Measurements from ENCODE around the gene SPR.

SPR gene

DNA sequence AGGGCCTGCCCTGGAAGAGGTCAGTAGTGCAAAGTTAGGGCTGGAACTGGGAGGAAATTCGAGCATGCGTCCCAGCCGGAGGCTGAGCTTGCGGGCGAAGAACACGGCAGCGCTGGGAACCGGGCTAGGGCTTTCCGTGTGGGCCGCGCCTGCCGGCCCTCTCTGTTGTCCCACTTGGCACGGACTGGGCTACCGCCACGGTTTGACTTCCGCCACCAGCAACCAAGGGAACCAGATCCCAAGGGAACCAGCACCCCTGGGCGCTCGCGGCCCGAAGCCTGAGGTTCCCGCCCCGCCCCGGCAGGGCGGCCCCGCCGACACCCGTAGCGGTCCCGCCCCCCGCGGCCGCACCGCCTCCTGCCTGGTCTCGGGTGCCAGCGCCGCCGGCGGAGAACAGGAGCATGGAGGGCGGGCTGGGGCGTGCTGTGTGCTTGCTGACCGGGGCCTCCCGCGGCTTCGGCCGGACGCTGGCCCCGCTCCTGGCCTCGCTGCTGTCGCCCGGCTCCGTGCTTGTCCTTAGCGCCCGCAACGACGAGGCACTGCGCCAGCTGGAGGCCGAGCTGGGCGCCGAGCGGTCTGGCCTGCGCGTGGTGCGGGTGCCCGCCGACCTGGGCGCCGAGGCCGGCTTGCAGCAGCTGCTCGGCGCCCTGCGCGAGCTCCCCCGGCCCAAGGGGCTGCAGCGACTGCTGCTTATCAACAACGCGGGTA, at the start of gene SPR:
TSS of gene SPR (plus strand) at position 377 of the 708 bp plus-strand sequence. CDS start at position 402, 25 bp downstream.
- no peak for DNase-seq (ENCODE audit: low read depth in 2 of 2)

DNA sequence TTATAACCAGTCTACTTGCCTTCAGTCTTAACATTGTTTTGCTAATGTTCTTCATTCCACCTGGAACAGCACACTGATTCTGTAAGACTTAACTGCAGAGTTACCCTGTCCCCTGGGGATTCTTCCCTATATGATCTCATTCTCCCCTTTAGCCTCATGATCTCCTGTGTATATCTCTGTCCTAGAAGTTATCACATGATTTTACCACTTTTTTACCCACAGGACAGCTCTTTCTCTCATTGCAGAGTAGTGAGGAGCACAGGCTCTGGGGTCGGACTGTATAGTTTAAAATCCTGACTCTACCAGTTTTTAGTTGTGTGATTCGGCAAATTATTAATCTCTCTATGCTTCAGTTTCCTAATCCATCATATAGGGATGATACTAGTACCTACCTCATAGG, 47.1 kb upstream of the SPR start:
- DNase-seq (ENCODE audit: low read depth in 2 of 2) = no peak

DNA sequence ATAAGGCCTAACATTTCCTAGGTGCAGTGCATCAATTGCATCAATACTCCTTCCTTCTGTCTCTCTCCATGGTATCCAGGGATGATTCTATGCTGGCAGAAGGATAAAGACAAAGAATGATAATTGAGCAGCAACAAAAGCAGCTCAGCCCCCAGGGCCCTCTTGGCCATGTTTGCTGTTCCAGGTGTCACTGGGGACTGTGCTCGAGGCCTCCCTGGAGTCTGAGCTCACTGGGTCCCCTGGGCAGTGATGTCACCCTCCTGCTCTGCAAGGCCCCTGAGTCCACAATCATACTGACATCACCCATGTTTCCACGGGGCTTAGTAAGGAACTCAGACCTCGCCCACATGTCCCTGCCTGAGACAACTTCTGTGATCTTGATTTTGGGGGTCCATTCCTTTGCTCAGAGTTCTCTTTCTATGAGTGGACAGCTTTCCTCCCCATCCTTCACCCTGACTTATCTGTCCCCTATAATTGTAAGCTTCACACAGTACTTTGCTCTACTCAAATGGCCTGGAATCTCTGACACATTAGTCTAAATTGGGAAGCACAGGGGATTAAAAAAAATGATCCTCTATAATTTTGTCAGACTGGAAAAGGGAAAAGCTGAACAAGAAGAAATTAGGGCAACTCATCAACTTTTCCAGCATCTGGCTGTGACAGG, 45.6 kb upstream of the SPR start:
- no peak for DNase-seq (ENCODE audit: low read depth in 2 of 2)

DNA sequence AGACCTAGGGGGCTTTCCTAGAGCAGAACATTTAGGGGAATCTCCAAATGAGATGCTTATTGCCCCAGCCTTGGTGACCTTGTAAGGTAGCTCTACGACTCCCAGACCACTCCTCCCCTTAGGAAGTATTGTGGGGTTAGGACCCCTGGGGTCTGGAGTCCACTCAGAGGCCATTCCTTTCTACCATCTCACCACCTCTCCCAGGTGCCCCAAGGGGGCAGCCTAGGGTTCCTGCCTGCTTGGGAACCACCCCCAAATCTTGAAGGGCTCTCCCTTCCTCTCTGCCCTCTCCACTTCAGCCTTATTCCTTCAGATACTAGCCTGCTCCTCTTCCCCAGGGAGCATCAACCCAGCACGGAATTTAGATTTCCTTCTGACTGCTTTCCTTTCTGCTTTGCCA, 43.9 kb upstream of the SPR start:
- DNase-seq (ENCODE audit: low read depth in 2 of 2) = no peak

DNA sequence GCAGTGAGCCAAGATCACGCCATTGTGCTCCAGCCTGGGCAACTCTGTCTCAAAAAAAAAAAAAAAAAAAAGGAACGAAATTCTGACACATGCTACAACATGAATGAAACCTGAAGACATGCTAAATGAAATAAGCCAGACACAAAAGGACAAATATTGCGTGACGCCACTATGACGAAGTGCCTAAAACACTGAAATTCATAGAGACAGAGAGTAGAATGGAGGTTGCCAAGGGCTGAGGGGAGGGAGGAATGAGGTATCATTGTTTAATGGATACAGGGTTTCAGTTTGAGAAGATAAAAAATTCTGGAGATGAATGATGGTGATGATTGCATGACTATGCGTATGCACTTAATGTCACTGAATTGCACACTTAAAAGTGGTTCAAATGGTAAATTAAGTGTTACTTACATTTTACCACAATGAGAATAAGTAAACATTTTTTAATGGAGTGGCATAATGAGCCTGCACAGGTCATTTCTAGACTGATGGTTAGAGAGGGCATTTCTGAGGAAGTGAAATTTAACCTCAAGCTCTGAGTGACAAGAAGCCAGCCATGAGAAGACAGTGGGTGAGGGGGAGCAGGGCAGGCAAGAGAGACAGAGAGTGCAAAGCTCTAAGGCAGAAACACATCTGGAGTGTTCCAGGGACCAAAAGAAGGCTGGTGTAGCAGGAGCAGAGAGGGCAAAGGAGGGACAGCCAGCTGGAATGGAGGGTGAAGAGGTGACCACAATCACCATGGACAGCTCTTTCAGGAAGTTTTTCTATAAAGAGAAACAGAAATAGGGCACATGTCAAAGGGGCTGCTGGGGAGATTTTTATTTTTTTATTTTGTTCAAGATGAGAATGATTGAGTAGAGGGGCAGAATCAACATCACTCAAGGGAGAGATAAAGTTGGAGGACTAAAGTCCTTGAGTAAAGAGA, 40.8 kb upstream of the SPR start:
- DNase-seq (ENCODE audit: low read depth in 2 of 2) = no peak

DNA sequence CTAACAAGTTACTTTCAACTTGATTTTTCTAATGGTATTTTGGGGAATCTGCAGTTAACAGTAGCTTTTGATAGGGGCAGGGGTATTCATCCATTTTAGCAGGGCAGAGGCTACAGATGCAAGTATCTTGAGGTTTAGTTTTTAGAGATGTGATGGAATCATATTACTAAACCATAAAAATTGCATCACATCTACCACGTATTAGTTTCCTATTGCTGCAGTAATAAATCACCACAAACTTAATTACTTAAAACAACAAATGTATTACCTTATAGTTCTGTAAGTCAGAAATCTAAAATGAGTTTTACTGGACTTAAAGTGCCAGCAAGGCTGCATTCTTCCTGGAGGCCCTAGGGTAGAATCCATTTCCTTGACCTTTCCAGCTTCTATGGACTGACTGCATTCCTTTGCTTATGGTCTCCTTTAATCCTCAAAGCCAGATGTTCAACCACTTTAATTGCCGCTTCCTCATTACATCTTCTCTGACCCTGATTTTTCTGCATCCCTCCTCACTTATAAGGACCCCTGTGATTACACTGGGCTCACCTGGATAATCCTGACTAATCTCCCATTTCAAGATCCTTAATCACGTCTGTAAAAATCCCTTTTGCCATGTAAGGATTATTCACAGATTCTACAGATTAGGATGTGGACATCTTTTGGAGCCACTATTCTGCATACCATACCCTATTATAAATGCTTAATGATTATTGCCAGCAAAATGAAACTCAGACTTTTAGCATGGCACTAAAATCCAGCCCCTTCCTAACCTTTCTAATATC, 39.5 kb upstream of the SPR start:
- no peak for DNase-seq (ENCODE audit: low read depth in 2 of 2)

DNA sequence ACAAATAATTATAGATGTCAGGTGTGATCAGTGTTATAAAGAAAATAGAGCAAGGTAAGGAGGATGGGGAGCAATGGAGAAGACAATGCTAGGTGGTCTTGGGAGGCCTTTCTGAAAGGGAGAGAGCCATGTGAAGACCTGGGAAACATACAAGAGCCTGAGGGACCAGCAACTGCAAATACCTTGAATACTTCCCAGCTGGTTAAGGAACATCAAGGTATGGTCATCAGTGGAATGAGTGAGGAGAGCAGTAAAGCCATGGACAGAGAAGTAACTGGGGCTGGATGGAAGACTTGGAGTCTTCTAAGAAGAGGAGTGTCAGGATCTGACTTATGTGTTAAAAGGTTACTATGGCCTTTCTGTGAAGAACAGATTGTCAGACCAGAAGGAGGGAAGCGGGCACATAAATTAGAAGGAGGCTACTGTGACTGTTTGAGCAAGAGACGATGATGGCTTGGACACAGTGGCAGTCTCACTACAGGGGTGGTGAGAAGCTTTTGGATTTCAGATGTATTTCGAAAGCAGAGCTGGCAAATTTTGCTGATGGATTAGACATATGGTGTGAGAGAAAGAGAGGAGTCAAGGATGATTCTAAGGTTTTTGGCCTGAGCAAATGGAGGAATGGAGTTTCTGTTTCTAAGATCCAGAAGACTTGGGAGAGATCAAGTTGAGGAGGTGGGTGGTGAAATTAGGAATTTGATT, 38.6 kb upstream of the SPR start:
- no peak for DNase-seq (ENCODE audit: low read depth in 2 of 2)

DNA sequence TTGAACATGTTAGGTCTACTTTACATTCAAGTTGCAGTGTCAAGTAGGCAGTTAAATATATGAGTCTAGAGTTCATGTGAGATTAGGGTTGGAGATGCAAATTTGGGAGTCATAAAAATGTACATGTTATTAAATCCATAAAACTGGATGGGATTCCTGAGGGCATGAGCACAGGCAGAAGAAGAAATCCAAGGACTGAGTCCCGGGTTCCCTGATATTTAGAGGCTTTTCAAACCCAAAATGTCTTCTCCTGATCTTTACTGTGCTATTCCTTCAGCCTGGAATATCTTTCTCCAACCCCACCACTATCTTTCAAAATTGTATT, 38.1 kb upstream of the SPR start:
- DNase-seq (ENCODE audit: low read depth in 2 of 2) = no peak

DNA sequence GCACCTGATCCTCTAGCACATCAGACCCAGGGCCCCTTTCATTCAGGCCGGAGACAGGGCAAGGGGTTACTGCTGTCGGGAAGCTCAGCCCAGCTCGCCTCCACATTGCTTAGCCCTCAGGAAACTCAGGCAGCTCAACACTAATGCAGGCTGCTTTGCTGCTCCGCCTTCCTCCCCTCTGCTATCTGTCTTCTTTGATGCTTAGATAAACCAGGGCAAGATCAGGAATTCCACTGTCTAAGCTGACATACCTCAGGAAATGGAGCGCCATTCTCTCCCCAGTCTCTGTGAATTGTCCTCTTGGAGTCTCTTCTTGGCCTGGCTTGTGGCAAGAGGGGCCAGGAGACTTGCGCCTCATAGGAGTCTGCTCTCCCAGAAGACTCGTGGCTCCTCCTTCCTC, 35.9 kb upstream of the SPR start:
- no peak for DNase-seq (ENCODE audit: low read depth in 2 of 2)

DNA sequence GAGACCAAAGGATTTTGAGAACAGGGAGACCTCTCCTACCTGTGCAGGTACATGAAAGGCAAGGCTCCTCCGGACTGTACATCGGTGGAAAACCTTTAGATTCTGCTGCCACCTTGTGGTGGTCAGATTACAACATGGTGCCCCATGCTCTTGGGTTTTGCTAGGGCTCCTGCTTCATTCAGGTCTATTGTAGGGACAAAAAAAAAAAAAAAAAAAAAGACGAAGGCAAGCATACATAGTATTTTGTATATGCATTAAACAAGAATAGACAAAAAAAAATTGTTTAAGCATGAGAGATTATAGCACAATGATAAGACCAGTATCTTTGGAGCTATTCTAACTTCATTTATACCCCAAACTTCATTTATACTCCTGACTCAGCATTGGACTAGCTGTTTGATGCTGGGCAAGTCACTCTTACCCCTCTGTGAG, 27.4 kb upstream of the SPR start:
- peak; percentile 14 to 37 for DNase-seq (ENCODE audit: low read depth in 2 of 2)

DNA sequence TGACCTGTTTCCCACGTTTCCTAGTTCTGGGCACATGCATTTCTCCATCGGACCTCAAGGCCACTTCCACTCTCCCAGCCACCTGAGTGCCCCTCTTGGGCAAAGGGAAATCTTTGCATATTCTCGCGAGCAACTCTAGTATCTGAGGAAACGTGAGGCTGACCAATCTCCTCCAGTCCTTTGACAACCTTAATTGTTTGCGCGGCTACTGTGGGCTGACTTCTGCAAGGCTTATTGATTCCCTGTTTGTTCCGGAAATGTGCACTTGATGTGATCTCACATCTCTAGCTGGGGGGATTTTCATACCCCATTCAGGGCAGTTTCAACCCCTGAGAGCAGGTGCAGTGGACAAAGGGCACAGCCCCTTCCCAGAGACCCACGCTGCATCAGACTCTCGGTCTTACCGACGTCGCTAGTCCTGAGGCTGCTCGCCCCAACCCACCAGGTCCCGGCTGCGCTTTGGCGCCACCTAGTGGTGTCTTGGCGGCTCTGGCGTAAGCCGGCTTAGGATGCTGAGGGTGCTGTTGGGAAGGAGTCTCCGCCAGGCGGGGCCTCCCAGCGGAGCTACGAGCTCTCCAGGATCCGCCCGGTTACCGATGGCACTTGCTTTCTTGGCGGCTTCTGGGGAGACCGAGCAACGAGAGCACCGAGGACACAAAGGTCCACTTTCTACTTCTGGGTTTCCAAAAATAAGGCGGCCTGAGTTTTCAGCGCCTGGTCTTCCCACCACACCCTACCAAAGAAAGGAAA, 24.8 kb upstream of the SPR start:
- peak; percentile 67 to 75 for DNase-seq (ENCODE audit: low read depth in 2 of 2)

DNA sequence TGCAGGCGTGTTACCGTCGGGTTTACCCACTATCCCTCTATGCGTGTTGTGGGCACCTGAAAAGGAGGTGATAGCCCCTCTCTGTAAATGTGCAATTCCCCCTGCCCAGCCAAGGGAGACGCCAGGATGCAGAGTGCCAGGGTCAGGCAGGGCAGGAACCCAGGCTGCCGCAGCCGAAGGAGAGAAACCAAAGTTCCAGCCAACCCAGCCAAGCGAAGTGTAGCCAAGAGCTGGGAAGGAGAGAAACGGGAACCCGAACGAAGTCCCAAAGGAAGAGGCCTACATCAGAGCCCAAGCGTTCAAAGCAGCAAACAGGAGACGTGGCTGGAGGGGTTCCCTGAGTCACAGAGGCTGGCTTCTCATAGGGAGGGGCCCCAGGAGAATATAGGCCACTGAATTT, 24.2 kb upstream of the SPR start:
- no peak for DNase-seq (ENCODE audit: low read depth in 2 of 2)

DNA sequence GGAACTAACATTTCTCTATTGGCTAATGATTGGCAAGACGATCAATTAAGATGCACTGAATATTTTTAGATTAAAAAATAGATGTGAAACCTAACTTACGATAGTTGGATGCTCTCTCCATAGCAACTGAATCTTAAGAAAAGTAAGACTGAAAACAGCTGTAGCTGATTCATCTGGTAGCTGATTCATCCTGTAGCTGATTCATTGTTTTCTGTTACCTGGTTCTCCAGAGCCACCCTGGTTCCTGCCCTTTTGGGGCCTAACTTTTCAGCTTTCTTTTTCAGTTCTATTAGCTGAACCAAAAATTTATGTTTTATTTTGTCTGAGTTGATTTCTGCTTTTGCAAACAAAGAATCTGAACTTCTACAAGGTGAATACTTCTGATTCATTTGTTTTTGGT, 22.7 kb upstream of the SPR start:
- DNase-seq (ENCODE audit: low read depth in 2 of 2) = no peak

DNA sequence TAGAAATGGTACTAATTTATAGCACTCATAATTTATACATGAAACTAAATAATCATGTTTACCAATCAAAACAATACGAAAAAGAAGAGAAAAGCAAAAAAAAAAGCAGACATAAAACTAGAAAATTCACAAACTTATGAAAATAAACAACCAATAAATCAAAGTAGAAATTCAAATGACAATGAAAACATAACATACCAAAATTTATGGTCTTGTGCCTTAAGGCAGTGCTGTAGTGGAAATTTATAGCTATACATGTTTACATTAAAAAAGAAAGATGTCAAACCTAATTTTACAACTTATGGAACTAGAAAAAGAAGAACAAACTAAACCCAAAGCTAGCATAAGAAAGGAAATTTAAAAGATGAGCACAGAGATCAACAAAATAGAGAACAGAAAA, 16.1 kb upstream of the SPR start:
- no peak for DNase-seq (ENCODE audit: low read depth in 2 of 2)

DNA sequence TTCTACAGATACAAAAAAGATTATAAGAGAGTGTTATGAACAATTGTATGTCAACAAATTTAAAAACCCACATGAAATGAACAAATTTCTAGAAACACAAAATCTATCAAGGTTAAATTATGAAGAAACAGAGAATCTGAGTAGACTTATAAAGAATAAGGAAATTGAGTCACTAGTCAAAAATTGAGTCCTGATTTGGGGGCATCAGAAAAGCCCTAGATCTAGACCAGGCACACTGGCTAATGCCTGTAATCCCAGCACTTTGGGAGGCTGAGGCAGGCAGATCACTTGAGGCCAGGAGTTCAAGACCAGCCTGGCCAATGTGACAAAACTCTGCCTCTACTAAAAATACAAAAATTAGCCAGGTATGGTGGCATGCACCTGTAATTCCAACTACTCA, 15.3 kb upstream of the SPR start:
- DNase-seq (ENCODE audit: low read depth in 2 of 2) = no peak

DNA sequence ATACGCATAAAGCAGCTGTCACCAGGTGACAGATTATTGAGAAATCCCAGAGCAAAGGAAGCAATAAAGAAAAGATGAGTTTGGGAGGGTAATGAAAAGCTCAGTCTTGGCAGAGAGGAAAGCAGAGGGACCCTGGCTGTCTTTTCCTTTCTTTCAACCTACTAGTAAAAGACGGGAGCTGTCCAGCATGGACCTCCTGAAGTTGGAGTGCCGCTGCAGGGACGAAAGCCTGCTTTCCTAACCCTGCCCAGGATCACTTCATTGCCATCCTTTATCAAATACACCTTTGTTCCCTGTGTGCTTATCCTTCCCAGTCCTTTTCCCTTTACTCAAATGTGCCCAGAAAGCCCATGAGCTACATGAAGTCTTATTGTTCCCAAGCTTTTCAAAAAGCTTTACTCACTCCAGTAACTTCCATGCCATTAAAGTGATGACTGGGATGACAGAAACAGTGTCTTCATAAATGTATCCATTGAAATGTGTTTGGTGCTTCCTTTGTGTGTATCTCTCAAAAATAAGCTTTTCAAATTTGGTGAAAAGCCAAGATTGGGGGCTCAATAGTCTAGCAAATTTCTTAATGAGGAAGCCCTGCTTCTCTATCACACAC, 3.7 kb upstream of the SPR start:
- no peak for DNase-seq (ENCODE audit: low read depth in 2 of 2)

DNA sequence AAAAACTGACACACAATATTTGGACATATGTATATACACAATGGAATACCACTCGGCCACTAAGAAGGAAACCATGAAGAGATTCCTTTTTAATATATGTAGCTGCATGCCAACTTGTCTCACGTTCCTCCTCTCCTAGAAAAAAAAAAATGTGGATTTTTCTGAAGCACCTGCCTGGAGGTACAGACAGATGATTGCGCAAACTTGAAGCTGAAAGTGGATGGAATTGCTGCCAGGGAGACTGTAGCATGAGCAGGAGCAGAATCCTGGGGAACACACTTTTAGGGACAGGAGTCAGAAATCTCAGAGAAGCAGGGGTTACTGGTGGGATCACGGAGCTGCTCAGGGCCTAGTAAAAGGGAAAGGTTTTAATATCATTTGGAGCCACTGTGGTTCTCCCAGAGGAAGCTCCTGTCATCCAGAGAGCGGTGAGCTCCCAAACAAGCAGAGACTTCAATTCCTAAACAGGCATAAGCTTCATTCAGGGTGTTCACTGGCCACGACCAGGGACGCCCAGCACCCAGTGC, 640 bp upstream of the SPR start:
- no peak for DNase-seq (ENCODE audit: low read depth in 2 of 2)

DNA sequence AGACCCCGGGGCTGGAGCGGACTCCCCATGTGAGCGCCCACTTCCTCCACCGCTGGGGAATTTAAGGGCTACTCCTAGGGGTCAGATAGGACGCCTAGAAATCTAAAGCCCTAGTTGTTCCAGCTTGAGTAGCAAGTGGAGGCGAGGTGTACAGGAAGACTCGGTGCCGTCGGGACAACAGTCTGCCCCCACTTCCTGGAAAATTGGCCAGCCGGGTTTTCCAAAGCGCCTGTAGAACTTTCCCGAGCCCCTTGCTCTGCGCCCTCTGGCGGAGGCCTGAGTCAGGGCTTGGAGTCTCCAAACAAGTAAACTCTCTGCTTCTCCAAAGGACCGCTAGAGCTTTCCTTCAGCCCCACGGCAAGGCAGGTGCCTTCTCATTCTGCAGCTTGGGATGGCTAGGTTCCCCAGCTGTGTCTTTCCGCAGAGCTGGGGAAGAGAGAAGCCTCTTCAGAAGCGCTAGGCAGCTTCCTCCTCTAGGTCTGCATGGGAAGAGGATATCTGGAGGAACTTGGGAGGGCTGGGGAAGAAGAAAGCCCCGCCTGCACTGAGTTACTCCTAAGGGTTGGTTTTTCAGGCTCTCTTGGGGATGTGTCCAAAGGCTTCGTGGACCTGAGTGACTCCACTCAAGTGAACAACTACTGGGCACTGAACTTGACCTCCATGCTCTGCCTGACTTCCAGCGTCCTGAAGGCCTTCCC, 681 bp downstream of the SPR start:
- DNase-seq (ENCODE audit: low read depth in 2 of 2) = no peak
